ENCODE measurements around the gene CAMK2D.

Gene CAMK2D

GRCh38 chr4:113410686-113411085, 350.9 kb downstream of the CAMK2D start:
- no peak for DNase-seq
- H3K36me3 ChIP-seq (ENCODE audit: insufficient read depth, low read length), result no peaks in the 10 kb centered on the region
- H3K9me3 ChIP-seq (ENCODE audit: insufficient read depth, low read length, severe bottlenecking), result no peaks in the 10 kb centered on the region
- H3K4me3 ChIP-seq (ENCODE audit: low read depth in 1 of 2, low read length in 2 of 2), result no peak overlapping the region
- no peaks in the 10 kb centered on the region for H4K20me1 ChIP-seq (ENCODE audit: insufficient read depth, low read length)
- no peak for TF ChIP-seq EZH2 (IDR thresholded peaks at IDR 0.05; ENCODE audit: borderline replicate concordance, low read depth, low read length, severe bottlenecking)
- TF ChIP-seq CTCF (IDR thresholded peaks at IDR 0.05; ENCODE audit: borderline replicate concordance, extremely low read depth, low read length, poor library complexity, severe bottlenecking), result no peak
- no peaks in the 10 kb centered on the region for H3K4me1 ChIP-seq (ENCODE audit: insufficient read depth, low read length)
- no peak overlapping the region for H3K9ac ChIP-seq (ENCODE audit: low read depth, low read length)
- H3K4me2 ChIP-seq (ENCODE audit: insufficient read depth, low read length), result no peak overlapping the region
- no peak overlapping the region for H2AFZ ChIP-seq (ENCODE audit: low read depth, low read length)
- ATAC-seq (ENCODE audit: insufficient read depth, low read depth), result no peak
- no peaks in the 10 kb centered on the region for H3K79me2 ChIP-seq (ENCODE audit: insufficient read depth, low read length)
- H3K27me3 ChIP-seq (ENCODE audit: insufficient read depth, low read length, poor library complexity), result peaks cover 14% of the 10 kb centered on the region
- no peak overlapping the region for H3K27ac ChIP-seq (ENCODE audit: low read length)

- DNase-seq (no peak), ATAC-seq (ENCODE audit: insufficient read depth, low read depth) (no peak)
- Histone ChIP-seq H4K20me1 (ENCODE audit: insufficient read depth, low read length) (no peaks in the 10 kb centered on the region), H3K36me3 (ENCODE audit: insufficient read depth, low read length) (no peaks in the 10 kb centered on the region), H3K4me3 (ENCODE audit: low read depth in 1 of 2, low read length in 2 of 2) (no peak overlapping the region), H3K9ac (ENCODE audit: low read depth, low read length) (no peak overlapping the region), H3K4me1 (ENCODE audit: insufficient read depth, low read length) (no peaks in the 10 kb centered on the region), H3K79me2 (ENCODE audit: insufficient read depth, low read length) (no peaks in the 10 kb centered on the region), H3K27me3 (ENCODE audit: insufficient read depth, low read length, poor library complexity) (peaks cover 14% of the 10 kb centered on the region), H2AFZ (ENCODE audit: low read depth, low read length) (no peak overlapping the region), H3K9me3 (ENCODE audit: insufficient read depth, low read length, severe bottlenecking) (no peaks in the 10 kb centered on the region), H3K4me2 (ENCODE audit: insufficient read depth, low read length) (no peak overlapping the region), H3K27ac (ENCODE audit: low read length) (no peak overlapping the region)
- TF ChIP-seq CTCF (IDR thresholded peaks at IDR 0.05; ENCODE audit: borderline replicate concordance, extremely low read depth, low read length, poor library complexity, severe bottlenecking), result no peak
- TF ChIP-seq EZH2 (IDR thresholded peaks at IDR 0.05; ENCODE audit: borderline replicate concordance, low read depth, low read length, severe bottlenecking), result no peak
Measured at GRCh38 chr4:113409181-113409580, 352.4 kb downstream of the CAMK2D start.

GRCh38 chr4:113407409-113407808, 354.1 kb downstream of the CAMK2D start:
- Histone ChIP-seq H3K27ac (ENCODE audit: low read length) (no peak overlapping the region), H3K4me3 (ENCODE audit: low read depth in 1 of 2, low read length in 2 of 2) (no peak overlapping the region), H3K9ac (ENCODE audit: low read depth, low read length) (no peak overlapping the region), H3K4me1 (ENCODE audit: insufficient read depth, low read length) (no peaks in the 10 kb centered on the region), H3K27me3 (ENCODE audit: insufficient read depth, low read length, poor library complexity) (peaks cover 20% of the 10 kb centered on the region), H3K4me2 (ENCODE audit: insufficient read depth, low read length) (no peak overlapping the region), H3K36me3 (ENCODE audit: insufficient read depth, low read length) (no peaks in the 10 kb centered on the region), H3K9me3 (ENCODE audit: insufficient read depth, low read length, severe bottlenecking) (no peaks in the 10 kb centered on the region), H2AFZ (ENCODE audit: low read depth, low read length) (no peak overlapping the region), H3K79me2 (ENCODE audit: insufficient read depth, low read length) (no peaks in the 10 kb centered on the region), H4K20me1 (ENCODE audit: insufficient read depth, low read length) (no peaks in the 10 kb centered on the region)
- TF ChIP-seq EZH2 (IDR thresholded peaks at IDR 0.05; ENCODE audit: borderline replicate concordance, low read depth, low read length, severe bottlenecking) (no peak), CTCF (IDR thresholded peaks at IDR 0.05; ENCODE audit: borderline replicate concordance, extremely low read depth, low read length, poor library complexity, severe bottlenecking) (no peak)
- no peak for DNase-seq
- no peak for ATAC-seq (ENCODE audit: insufficient read depth, low read depth)

- no peaks in the 10 kb centered on the region for H3K4me1 ChIP-seq (ENCODE audit: insufficient read depth, low read length)
- TF ChIP-seq EZH2 (IDR thresholded peaks at IDR 0.05; ENCODE audit: borderline replicate concordance, low read depth, low read length, severe bottlenecking) (no peak), CTCF (IDR thresholded peaks at IDR 0.05; ENCODE audit: borderline replicate concordance, extremely low read depth, low read length, poor library complexity, severe bottlenecking) (no peak)
- no peak overlapping the region for H3K27ac ChIP-seq (ENCODE audit: low read length)
- H3K36me3 ChIP-seq (ENCODE audit: insufficient read depth, low read length), result no peaks in the 10 kb centered on the region
- no peak overlapping the region for H2AFZ ChIP-seq (ENCODE audit: low read depth, low read length)
- DNase-seq (no peak), ATAC-seq (ENCODE audit: insufficient read depth, low read depth) (no peak)
- H3K4me3 ChIP-seq (ENCODE audit: low read depth in 1 of 2, low read length in 2 of 2), result no peak overlapping the region
- no peak overlapping the region for H3K9ac ChIP-seq (ENCODE audit: low read depth, low read length)
- H4K20me1 ChIP-seq (ENCODE audit: insufficient read depth, low read length), result no peaks in the 10 kb centered on the region
- no peaks in the 10 kb centered on the region for H3K9me3 ChIP-seq (ENCODE audit: insufficient read depth, low read length, severe bottlenecking)
- H3K79me2 ChIP-seq (ENCODE audit: insufficient read depth, low read length), result no peaks in the 10 kb centered on the region
- peaks cover 16% of the 10 kb centered on the region for H3K27me3 ChIP-seq (ENCODE audit: insufficient read depth, low read length, poor library complexity)
- no peak overlapping the region for H3K4me2 ChIP-seq (ENCODE audit: insufficient read depth, low read length)
Measured at GRCh38 chr4:113406723-113407016, 354.9 kb downstream of the CAMK2D start.

All from DND-41 (cell line).